Activated effector memory CD4-positive, alpha-beta T cell treated with anti-CD3 and anti-CD28 coated beads, Interleukin-2, amount 50 U/mL, for 16 hours (primary cell): ENCODE measurements around the gene SS18L1.
A peak's percentile ranks its signal among the peaks of the same experiment; 100 is the strongest.

Source experiments
- DNase-seq: peaks from one replicate; pipeline ENCODE4 v3.0.0-alpha.2; 2020

SS18L1 gene

GRCh38 chr20:62175711-62176110, 32.1 kb downstream of the SS18L1 start:
- DNase-seq, result no peak

GRCh38 chr20:62176866-62177265, 33.3 kb downstream of the SS18L1 start:
- no peak for DNase-seq

GRCh38 chr20:62177307-62177706, 33.7 kb downstream of the SS18L1 start:
- no peak for DNase-seq

- no peak for DNase-seq
Observed at GRCh38 chr20:62178316-62179161, 35.0 kb downstream of the SS18L1 start.

- no peak for DNase-seq
Observed at GRCh38 chr20:62179162-62179504, 35.6 kb downstream of the SS18L1 start.

GRCh38 chr20:62181808-62182207, 38.2 kb downstream of the SS18L1 start:
- no peak for DNase-seq

- peak; percentile 98 for DNase-seq
Observed at GRCh38 chr20:62182469-62183425, 39.2 kb downstream of the SS18L1 start, which contains the start of gene MTG2. MTG2 (plus strand) TSS chr20:62183028; CDS start chr20:62193421, 10,393 bp downstream.

- no peak for DNase-seq
Observed at GRCh38 chr20:62183426-62184142, 40.0 kb downstream of the SS18L1 start.

- DNase-seq, result no peak
Observed at GRCh38 chr20:62186096-62186426, 42.5 kb downstream of the SS18L1 start.

GRCh38 chr20:62186887-62187866, 43.6 kb downstream of the SS18L1 start:
- DNase-seq, result no peak

GRCh38 chr20:62190639-62191411, 47.3 kb downstream of the SS18L1 start:
- no peak for DNase-seq

GRCh38 chr20:62191781-62192559, 48.4 kb downstream of the SS18L1 start:
- DNase-seq, result no peak

GRCh38 chr20:62192635-62193034, 49.1 kb downstream of the SS18L1 start:
- DNase-seq, result no peak

- DNase-seq, result no peak
Observed at GRCh38 chr20:62193079-62194025, 49.8 kb downstream of the SS18L1 start.

GRCh38 chr20:62195075-62195405, 51.5 kb downstream of the SS18L1 start:
- DNase-seq, result no peak

- no peak for DNase-seq
Observed at GRCh38 chr20:62195736-62196135, 52.2 kb downstream of the SS18L1 start.

GRCh38 chr20:62196286-62196685, 52.7 kb downstream of the SS18L1 start:
- no peak for DNase-seq

- no peak for DNase-seq
Observed at GRCh38 chr20:62197311-62197710, 53.7 kb downstream of the SS18L1 start.

- no peak for DNase-seq
Observed at GRCh38 chr20:62197801-62198200, 54.2 kb downstream of the SS18L1 start.
